CD4-positive, alpha-beta memory T cell (primary cell): ENCODE results near the gene NPLOC4. TPM values are rescaled to one million over a fixed set of nuclear protein-coding genes. Genes with fewer than 3 reads are reported as not detected.
A peak's percentile ranks its signal among the peaks of the same experiment; 100 is the strongest.

Experiments used
- CTCF ChIA-PET: fragments of 350-600 bp; sonication (Branson Sonifier 250); formaldehyde crosslinking; loops from one replicate; lab custom pipeline; 2021; ENCODE audit warnings: inconsistent platforms; ENCODE audit not compliant: partially characterized antibody; lab: Charles Lee
- POLR2A ChIA-PET: fragments of 350-600 bp; sonication (Branson Sonifier 250); formaldehyde crosslinking; loops from one replicate; lab custom pipeline; 2021; ENCODE audit not compliant: partially characterized antibody; lab: Charles Lee
- DNase-seq, 5 donors: peaks; one replicate each; pipeline versions ENCODE4 v3.0.0 to v3.0.0-alpha.2; 2020 to 2022; ENCODE audit warnings: mixed read lengths in 1 of 5
- H3K27ac ChIP-seq: one replicate; pipeline ENCODE4 v1.7.0; 2013; ENCODE audit warnings: low read depth, low read length
- H3K27me3 ChIP-seq: 2 replicates; pipeline ENCODE4 v1.7.0; 2013; ENCODE audit warnings: mild to moderate bottlenecking, low read length, moderate library complexity; ENCODE audit not compliant: insufficient read depth
- H3K36me3 ChIP-seq: 2 replicates; pipeline ENCODE4 v1.7.0; 2013; ENCODE audit warnings: mild to moderate bottlenecking, low read length, moderate library complexity; ENCODE audit not compliant: insufficient read depth
- H3K4me1 ChIP-seq: 2 replicates; pipeline ENCODE4 v1.7.0; 2013; ENCODE audit warnings: mild to moderate bottlenecking, low read length, moderate library complexity; ENCODE audit not compliant: insufficient read depth
- H3K4me3 ChIP-seq, 2 donors: one replicate each; pipeline ENCODE4 v1.7.0; 2013; ENCODE audit warnings: low read length in 2 of 2, mild to moderate bottlenecking in 1 of 2
- H3K9me3 ChIP-seq, 2 donors: one replicate each; pipeline ENCODE4 v1.7.0; 2013; ENCODE audit warnings: low read length in 2 of 2, control low read depth in 1 of 2; ENCODE audit not compliant: control insufficient read depth in 1 of 2
- H3K27ac Mint-ChIP-seq, 7 donors: one replicate each; pipeline ENCODE4 v1.8.0; 2020 to 2021; ENCODE audit warnings: mixed read lengths in 7 of 7, mild to moderate bottlenecking in 6 of 7, inconsistent platforms in 3 of 7, moderate library complexity in 3 of 7
- H3K27me3 Mint-ChIP-seq, 2 donors: one replicate each; pipeline ENCODE4 v1.8.0; 2020 to 2021; ENCODE audit warnings: mixed read lengths in 2 of 2
- H3K36me3 Mint-ChIP-seq, 2 donors: one replicate each; pipeline ENCODE4 v1.8.0; 2020 to 2021; ENCODE audit warnings: mixed read lengths in 2 of 2, inconsistent platforms in 1 of 2, mild to moderate bottlenecking in 1 of 2
- H3K4me1 Mint-ChIP-seq, 4 donors: one replicate each; pipeline ENCODE4 v1.8.0; 2020 to 2021; ENCODE audit warnings: mixed read lengths in 4 of 4, mild to moderate bottlenecking in 1 of 4
- H3K4me3 Mint-ChIP-seq, 8 donors: one replicate each; pipeline ENCODE4 v1.8.0; 2020 to 2021; ENCODE audit warnings: mixed read lengths in 8 of 8, mild to moderate bottlenecking in 7 of 8, moderate library complexity in 6 of 8, inconsistent platforms in 3 of 8
- H3K9me3 Mint-ChIP-seq, 8 donors: one replicate each; pipeline ENCODE4 v1.8.0; 2020 to 2021; ENCODE audit warnings: mixed read lengths in 8 of 8, mild to moderate bottlenecking in 5 of 8, inconsistent platforms in 3 of 8, moderate library complexity in 1 of 8
- intact Hi-C: fragments of 100-400 bp; cut with micrococcal nuclease; formaldehyde crosslinking; loops from one replicate; pipeline ENCODE4 v1.15.1; 2023
- polyA plus RNA-seq, 2 donors: library from polyadenylated mRNA; unstranded; fragments of 300-500 nt; fragmentation: Illumina TruSeq; gene quantifications; one replicate each; pipeline ENCODE4 v1.2.3, GENCODE V29; 2021
- total RNA-seq, 2 experiments: library from RNA; stranded (reverse); gene quantifications; one replicate each; pipeline ENCODE4 v1.2.3, GENCODE V29; 2021

NPLOC4 gene
- total and polyA plus RNA-seq, 4 experiments from 2014 or later = 61.1 to 105 (median 80.8) TPM

DNA sequence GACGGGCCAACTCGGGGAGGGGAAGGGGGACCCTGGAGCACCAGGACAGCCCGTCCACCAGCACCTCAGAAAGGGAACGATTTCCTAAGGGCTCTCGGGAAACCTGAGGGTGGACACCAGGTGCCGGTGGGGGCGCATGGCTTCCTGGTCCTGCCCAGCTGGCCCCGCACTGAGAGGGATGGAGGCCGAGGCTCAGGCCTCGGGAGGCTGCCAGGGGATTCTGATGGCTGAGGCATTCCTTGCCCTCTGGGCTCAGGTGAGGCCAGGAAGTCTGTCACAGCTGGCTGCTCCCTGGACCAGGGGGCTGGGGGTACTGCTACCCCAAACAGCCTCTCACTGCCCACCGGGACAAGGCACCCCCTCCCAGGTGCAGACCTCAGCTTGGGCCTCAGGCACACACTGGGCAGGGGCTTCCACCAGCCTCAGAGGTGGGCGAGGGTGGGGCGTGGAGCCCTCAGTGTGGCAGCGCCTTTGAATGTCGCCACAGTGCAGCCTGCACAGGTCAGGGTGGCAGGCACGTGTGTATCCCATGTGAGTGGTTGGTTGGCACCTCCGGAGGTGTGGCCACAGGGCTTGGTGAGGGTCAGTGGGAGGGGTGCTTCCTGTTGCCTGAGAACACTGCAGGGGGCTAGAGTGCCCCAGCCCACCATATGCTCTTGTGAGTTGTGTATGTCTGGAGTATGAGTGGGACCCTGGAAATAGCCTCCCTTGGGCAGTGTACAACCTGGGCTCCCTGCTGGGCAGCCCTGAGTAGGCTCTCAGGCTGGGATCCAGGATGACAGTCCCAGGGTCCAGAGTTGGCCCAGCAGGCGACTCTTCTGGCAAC lies 112.7 kb downstream of the NPLOC4 start:
- Mint-ChIP-seq H3K9me3 (no peaks in the 10 kb centered on the region), H3K27me3 (peaks cover 0 to 4% of the 10 kb centered on the region in 2 donors), H3K4me3 (no peak overlapping the region), H3K4me1 (peaks cover 0 to 4% (median under 1%) of the 10 kb centered on the region in 4 donors), H3K27ac (no peak overlapping the region), H3K36me3 (no peaks in the 10 kb centered on the region)
- CTCF ChIA-PET = no interaction called here
- DNase-seq = peak in 1 of 5 donors; percentile 21
- intact Hi-C loops = no loop called here
- no peaks in the 10 kb centered on the region for H3K9me3 ChIP-seq
- POLR2A ChIA-PET = no interaction called here
- no peak overlapping the region for H3K4me3 ChIP-seq
- no peak overlapping the region for H3K27ac ChIP-seq
- no peaks in the 10 kb centered on the region for H3K27me3 ChIP-seq
- H3K4me1 ChIP-seq = peaks cover 8% of the 10 kb centered on the region
- no peaks in the 10 kb centered on the region for H3K36me3 ChIP-seq

DNA sequence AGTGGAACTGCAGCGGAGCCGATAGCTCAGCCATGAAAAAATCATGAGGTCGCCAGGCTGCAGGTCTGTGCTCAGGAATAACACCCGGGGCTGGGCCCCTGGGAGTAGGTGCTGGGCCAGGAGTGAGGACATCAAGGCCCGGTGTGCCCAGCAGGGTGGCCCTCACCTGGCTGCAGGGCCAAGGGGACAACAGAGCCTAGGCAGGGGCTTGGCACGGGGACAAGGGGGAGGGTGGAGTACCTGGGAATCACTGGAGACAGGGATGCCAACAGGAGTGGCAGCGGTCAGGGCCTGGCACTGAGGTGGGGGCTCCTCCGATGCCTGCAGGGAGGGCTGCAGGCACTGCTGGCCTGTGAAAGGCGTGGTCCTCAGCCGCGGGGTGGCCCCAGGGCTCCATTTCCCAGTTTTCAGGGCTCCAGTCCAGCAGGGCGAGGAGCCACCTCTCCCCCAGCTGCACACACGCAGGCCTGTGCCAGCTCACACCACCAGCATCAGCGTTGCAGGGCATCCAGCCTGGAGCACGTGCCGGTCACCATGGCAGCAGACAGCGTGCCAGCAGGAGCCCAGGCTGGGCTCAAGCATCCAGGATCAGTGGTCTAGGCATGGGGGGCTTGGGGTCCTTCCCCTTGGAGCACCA lies 113.4 kb downstream of the NPLOC4 start:
- Histone ChIP-seq H3K9me3 (no peaks in the 10 kb centered on the region), H3K27me3 (no peaks in the 10 kb centered on the region), H3K4me3 (no peak overlapping the region), H3K36me3 (no peaks in the 10 kb centered on the region), H3K27ac (no peak overlapping the region), H3K4me1 (peaks cover 13% of the 10 kb centered on the region)
- Mint-ChIP-seq H3K4me3 (no peak overlapping the region), H3K27me3 (peaks cover 0 to 4% of the 10 kb centered on the region in 2 donors), H3K9me3 (no peaks in the 10 kb centered on the region), H3K4me1 (peaks cover 0 to 5% (median under 1%) of the 10 kb centered on the region in 4 donors), H3K36me3 (no peaks in the 10 kb centered on the region), H3K27ac (no peak overlapping the region)
- ChIA-PET POLR2A (interaction anchor here (1.1 kb wide), 1 partner anchor 48 kb away, joined by 3 read pairs; no protein-coding TSS in a partner anchor), CTCF (no interaction called here)
- DNase-seq = peak in 1 of 5 donors; percentile 33
- intact Hi-C loops = no loop called here

DNA sequence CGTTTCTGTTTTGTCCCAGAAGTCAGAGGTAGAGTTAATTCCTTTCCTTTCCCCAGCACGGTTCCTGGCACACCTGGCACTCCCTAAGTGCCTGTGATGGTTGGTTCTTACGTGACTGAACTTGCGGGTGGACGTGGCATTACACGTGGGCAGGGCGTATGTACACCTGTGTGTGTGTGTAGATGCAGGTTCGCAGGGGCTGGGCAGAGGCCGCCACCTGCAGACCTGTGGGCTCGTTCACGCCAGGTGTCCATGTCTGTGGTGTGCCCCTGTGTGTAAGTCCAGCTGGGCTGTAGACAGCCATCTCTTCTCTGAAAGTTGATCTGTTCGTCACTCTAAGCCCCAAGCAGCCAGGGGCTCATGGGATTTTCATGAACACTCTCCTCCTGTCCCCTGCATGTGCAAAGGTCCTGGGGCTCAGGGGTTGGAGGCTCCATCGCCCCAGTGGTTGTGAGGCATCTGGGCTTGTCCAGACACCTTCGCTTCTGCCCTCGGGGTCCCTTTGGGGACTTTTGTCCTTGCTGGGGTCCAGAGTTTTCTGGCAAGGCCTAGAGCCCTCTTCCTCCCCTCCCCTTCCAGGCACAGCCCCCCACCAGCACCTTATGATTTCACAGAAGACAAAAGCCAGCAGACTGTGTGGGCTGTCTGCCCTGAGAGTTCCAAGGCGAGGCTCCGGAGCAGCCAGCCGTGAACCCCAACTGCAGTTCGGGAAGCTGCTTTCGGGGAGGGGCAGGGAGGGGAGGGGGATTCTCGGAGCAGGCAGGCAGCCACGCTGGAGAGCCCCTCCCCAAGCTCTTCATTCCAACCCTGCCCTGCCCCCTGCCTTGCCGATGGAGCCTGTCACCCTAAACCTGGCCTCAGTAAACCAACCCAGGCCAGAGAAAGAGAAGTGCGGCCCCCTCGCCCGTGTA lies 114.2 kb downstream of the NPLOC4 start:
- Mint-ChIP-seq H3K36me3 (no peaks in the 10 kb centered on the region), H3K4me3 (no peak overlapping the region), H3K9me3 (no peaks in the 10 kb centered on the region), H3K4me1 (peaks cover 4 to 12% (median 6%) of the 10 kb centered on the region in 4 donors), H3K27ac (peak overlapping the region in 1 of 7 donors; percentile 72), H3K27me3 (peaks cover 0 to 4% of the 10 kb centered on the region in 2 donors)
- ChIA-PET POLR2A (interaction anchor here (1.1 to 1.6 kb wide), 3 partner anchors 12 to 48 kb away, joined by 3 to 4 read pairs (median 4); no protein-coding TSS in a partner anchor), CTCF (no interaction called here)
- DNase-seq = peak in 1 of 5 donors; percentile 20
- H3K9me3 ChIP-seq = no peaks in the 10 kb centered on the region
- no peaks in the 10 kb centered on the region for H3K27me3 ChIP-seq
- no peaks in the 10 kb centered on the region for H3K36me3 ChIP-seq
- peaks cover 19% of the 10 kb centered on the region for H3K4me1 ChIP-seq
- no peak overlapping the region for H3K27ac ChIP-seq
- no peak overlapping the region for H3K4me3 ChIP-seq
- intact Hi-C loops = no loop called here

DNA sequence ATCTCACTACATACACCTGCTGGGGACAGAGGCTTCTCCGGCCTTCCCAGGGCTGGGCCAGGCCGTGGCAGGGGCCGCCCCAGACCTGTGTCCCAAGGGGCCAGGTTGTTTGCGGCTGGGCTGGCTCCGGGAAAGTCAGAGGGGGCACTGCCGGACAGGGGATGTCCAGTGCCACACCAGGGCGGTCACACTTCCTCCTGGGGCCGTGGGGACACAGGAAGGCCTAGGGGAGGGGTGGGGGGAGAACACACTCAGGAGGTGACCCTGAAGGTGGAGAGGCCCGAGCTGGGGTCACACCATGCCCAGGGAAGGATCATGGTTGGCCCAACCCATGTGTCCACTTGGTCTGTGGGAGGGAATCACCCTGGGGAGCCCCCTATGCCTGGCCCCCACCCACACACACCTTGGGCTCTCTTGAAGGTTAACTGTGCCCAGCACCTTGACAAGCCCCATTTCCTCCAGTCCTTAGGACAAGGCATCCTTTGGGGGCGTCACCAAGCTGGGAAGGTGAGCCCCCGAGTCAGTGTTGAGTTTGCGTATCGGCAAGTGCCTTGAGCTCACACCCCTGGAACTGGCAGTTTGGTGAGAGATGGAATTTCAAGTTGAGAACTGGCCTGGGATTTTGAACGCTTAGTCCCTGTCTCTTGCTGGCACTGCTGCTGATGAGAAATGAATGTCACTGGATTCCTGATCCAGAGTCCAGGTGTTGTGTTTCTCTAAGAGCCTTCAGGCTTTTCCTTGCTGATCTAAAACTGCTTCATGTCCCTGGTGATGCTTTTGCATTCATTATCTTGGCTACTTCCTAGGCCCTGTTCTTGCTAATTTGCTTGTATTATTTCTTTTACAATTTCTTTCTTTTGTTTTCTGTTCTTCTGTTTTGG lies 116.7 kb downstream of the NPLOC4 start:
- Histone ChIP-seq H3K9me3 (no peaks in the 10 kb centered on the region), H3K27ac (peak overlapping the region; percentile 43), H3K27me3 (no peaks in the 10 kb centered on the region), H3K4me1 (peaks cover 35% of the 10 kb centered on the region), H3K4me3 (peak overlapping the region in 1 of 2 donors; percentile 55), H3K36me3 (no peaks in the 10 kb centered on the region)
- POLR2A ChIA-PET = interaction anchor here (1.3 to 4.8 kb wide), 4 partner anchors 12 to 313 kb away, joined by 3 to 53 read pairs (median 7); partner anchors contain the start of gene MCRIP1
- intact Hi-C loops = no loop called here
- Mint-ChIP-seq H3K27ac (peak overlapping the region in 3 of 7 donors; percentile 14 to 18 (median 17)), H3K9me3 (no peaks in the 10 kb centered on the region), H3K4me3 (peak overlapping the region; percentile 9 to 67 (median 44)), H3K27me3 (no peaks in the 10 kb centered on the region), H3K36me3 (no peaks in the 10 kb centered on the region), H3K4me1 (peaks cover 8 to 28% (median 18%) of the 10 kb centered on the region in 4 donors)
- DNase-seq = peak in 1 of 5 donors; percentile 39
- CTCF ChIA-PET = interaction anchor here (0.7 to 4.7 kb wide), 4 partner anchors 12 to 228 kb away, joined by 3 to 42 read pairs (median 12); partner anchors contain the start of gene FAAP100

DNA sequence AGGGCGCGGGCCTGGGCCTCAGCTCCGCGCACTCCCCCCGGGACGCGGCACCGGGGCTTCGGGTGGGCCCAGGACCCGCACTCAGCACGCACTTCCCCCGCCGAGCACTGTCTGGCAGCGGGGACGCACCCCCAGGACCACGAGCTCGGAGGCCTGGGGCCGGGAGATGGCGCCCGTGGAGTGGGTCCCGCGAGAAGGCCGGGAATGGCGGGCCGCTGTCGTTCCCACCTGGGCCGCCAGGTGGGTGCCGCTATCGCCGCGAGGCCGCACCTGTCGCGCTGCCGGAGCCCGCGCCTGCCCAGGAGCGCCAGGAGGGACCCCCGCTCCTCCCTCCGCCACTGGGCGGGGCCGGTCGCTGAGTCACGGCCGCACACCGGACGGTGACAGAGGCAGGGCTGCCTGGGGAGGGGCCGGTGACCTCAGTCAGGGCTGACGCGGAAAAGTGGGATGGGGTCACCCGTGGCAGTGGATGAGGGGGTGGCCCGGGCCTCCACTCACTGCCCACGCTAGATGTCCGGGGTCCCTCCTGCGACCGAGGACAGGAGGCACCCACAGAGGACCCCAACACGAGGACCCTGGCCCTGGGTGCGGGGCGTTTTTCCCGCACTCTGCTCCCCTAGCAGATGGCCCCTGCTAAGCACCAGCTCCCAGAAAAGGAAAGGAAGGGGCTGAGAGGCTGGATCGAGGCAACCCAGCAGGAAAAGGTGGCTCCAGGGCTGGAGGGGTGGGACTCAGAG lies 117.5 kb downstream of the NPLOC4 start:
- no peaks in the 10 kb centered on the region for H3K9me3 Mint-ChIP-seq
- Histone ChIP-seq H3K27me3 (no peaks in the 10 kb centered on the region), H3K4me1 (peaks cover 37% of the 10 kb centered on the region), H3K27ac (peak overlapping the region; percentile 43), H3K4me3 (peak overlapping the region in 1 of 2 donors; percentile 55), H3K9me3 (no peaks in the 10 kb centered on the region), H3K36me3 (no peaks in the 10 kb centered on the region)
- peaks cover 8 to 26% (median 19%) of the 10 kb centered on the region in 4 donors for H3K4me1 Mint-ChIP-seq
- CTCF ChIA-PET = interaction anchor here (0.7 to 4.7 kb wide), 9 partner anchors 9 to 227 kb away, joined by 3 to 42 read pairs (median 5); partner anchors contain the start of gene FAAP100
- H3K27ac Mint-ChIP-seq = no peak overlapping the region
- peak overlapping the region in 4 of 8 donors; percentile 41 to 72 (median 50) for H3K4me3 Mint-ChIP-seq
- POLR2A ChIA-PET = interaction anchor here (0.7 to 4.8 kb wide), 12 partner anchors 11 to 1300 kb away, joined by 3 to 53 read pairs (median 3); partner anchors contain the start of genes BAHCC1, FAAP100, MCRIP1 and SLC38A10
- intact Hi-C loops = loop anchor here (1.0 kb wide), 1 partner anchor 34 kb away; no protein-coding TSS in a partner anchor
- H3K27me3 Mint-ChIP-seq = no peaks in the 10 kb centered on the region
- DNase-seq = peak; percentile 71 to 81 (median 72)
- no peaks in the 10 kb centered on the region for H3K36me3 Mint-ChIP-seq
